ENCODE data around the gene ARG1.

The ARG1 gene

DNA sequence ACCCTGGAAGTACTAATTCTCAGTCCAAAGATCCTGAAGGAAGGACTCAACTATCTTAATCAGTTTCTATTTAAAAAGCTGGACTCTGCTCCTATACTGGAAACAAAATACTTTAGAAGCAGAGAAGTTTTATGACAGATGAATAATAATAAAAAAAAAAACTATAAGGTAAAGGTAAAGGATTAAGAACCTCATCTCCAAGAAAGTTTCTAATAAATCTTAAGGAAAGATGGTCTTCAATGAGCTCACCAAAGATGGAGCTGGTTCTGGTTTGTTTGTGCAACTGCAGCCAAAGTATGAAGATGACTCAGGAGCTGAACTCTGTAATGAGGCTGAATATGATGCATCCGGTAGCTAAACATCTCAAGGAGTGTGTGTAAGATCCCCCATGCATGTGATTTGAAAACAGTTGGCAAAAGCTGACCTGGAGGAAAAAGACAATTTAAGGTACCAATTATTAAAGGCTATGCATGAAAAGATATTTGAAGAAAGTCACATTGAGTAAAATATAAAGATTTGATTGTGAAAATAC, 29.8 kb downstream of the ARG1 start:
- no peaks in the 10 kb centered on the region for H3K4me1 ChIP-seq (ENCODE audit: low read length)
- H3K9me2 ChIP-seq (replicated peaks; ENCODE audit: insufficient read depth, low read length) = no peaks in the 10 kb centered on the region
- H3K27ac ChIP-seq (ENCODE audit: low read length) = no peak overlapping the region
- no peak for TF ChIP-seq EZH2phosphoT487 (IDR thresholded peaks at IDR 0.05; ENCODE audit: low read length)
- TF ChIP-seq EZH2 (optimal IDR thresholded peaks at IDR 0.05; ENCODE audit: low read depth, low read length) = no peak
- TF ChIP-seq, protein P1, sequence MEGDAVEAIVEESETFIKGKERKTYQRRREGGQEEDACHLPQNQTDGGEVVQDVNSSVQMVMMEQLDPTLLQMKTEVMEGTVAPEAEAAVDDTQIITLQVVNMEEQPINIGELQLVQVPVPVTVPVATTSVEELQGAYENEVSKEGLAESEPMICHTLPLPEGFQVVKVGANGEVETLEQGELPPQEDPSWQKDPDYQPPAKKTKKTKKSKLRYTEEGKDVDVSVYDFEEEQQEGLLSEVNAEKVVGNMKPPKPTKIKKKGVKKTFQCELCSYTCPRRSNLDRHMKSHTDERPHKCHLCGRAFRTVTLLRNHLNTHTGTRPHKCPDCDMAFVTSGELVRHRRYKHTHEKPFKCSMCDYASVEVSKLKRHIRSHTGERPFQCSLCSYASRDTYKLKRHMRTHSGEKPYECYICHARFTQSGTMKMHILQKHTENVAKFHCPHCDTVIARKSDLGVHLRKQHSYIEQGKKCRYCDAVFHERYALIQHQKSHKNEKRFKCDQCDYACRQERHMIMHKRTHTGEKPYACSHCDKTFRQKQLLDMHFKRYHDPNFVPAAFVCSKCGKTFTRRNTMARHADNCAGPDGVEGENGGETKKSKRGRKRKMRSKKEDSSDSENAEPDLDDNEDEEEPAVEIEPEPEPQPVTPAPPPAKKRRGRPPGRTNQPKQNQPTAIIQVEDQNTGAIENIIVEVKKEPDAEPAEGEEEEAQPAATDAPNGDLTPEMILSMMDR (IDR thresholded peaks at IDR 0.05; ENCODE audit: low read length) = no peak
- no peaks in the 10 kb centered on the region for H3K79me2 ChIP-seq (ENCODE audit: low read length)
- no peaks in the 10 kb centered on the region for H4K20me1 ChIP-seq (ENCODE audit: insufficient read depth, low read length)
- no peak overlapping the region for H2AFZ ChIP-seq (ENCODE audit: low read length)
- no peak overlapping the region for H3K4me3 ChIP-seq (ENCODE audit: low read length)
- H3K27me3 ChIP-seq (replicated peaks; ENCODE audit: insufficient read depth, low read length) = no peaks in the 10 kb centered on the region
- H3K9me3 ChIP-seq (replicated peaks; ENCODE audit: insufficient read depth, low read length) = no peaks in the 10 kb centered on the region
- H3K4me2 ChIP-seq (ENCODE audit: low read depth, low read length) = no peak overlapping the region
- no peak overlapping the region for H3K9ac ChIP-seq (ENCODE audit: low read length)
- H3F3A ChIP-seq (ENCODE audit: insufficient read depth, low read length) = no peaks in the 10 kb centered on the region
- H3K36me3 ChIP-seq (replicated peaks; ENCODE audit: insufficient read depth, low read length) = peaks cover 20% of the 10 kb centered on the region
- DNase-seq = no peak

DNA sequence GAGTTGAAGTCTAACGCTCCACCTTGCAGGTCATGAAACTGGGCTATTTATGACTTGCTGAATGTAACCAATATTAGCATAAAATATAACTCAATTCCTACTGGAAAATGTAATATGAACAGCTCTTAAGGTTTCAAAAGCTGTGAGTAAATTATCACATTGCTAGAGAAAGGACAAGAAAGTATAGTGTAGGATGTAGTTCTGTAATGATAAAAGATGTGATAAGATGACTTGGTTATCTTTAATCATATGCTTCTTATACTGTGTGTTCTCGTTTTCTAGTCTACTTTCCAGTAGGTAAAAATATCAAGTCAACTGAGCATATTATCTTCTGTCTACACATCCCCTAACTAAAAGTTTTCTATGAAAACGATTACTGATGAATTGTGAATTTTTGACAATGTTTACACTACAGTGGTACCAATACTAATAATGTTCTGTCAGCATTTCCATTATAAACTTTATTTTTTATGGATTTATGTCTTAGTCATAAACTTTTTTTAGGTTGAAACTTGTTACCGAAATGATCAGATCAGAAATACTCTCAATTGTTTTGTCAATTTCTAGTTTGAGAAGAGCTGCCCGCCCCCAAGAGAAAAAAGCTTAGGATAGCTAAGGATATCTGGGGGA, 40.4 kb downstream of the ARG1 start:
- Histone ChIP-seq H3K4me3 (ENCODE audit: low read length) (0 out of 2 replicates have a peak overlapping the region, but pooled peaks have one; percentile 9), H3K9ac (ENCODE audit: low read length) (no peak overlapping the region), H3K36me3 (replicated peaks; ENCODE audit: insufficient read depth, low read length) (0 out of 2 replicates have a peak, but pooled peaks cover 5% of the 10 kb centered on the region), H3K27me3 (replicated peaks; ENCODE audit: insufficient read depth, low read length) (no peaks in the 10 kb centered on the region), H3K9me3 (replicated peaks; ENCODE audit: insufficient read depth, low read length) (no peaks in the 10 kb centered on the region), H3K4me1 (ENCODE audit: low read length) (peaks cover 42% of the 10 kb centered on the region), H3K4me2 (ENCODE audit: low read depth, low read length) (peak overlapping the region; percentile 90), H2AFZ (ENCODE audit: low read length) (no peak overlapping the region), H3K27ac (ENCODE audit: low read length) (peak overlapping the region; percentile 87; the same call in 1 of the 2 replicates), H3F3A (ENCODE audit: insufficient read depth, low read length) (peaks cover 24% of the 10 kb centered on the region), H3K79me2 (ENCODE audit: low read length) (no peaks in the 10 kb centered on the region), H4K20me1 (ENCODE audit: insufficient read depth, low read length) (no peaks in the 10 kb centered on the region), H3K9me2 (replicated peaks; ENCODE audit: insufficient read depth, low read length) (no peaks in the 10 kb centered on the region)
- DNase-seq = no peak
- no peak for TF ChIP-seq EZH2 (optimal IDR thresholded peaks at IDR 0.05; ENCODE audit: low read depth, low read length)
- TF ChIP-seq, protein P1 (IDR thresholded peaks at IDR 0.05; ENCODE audit: low read length) = no peak
- TF ChIP-seq EZH2phosphoT487 (IDR thresholded peaks at IDR 0.05; ENCODE audit: low read length) = no peak

DNA sequence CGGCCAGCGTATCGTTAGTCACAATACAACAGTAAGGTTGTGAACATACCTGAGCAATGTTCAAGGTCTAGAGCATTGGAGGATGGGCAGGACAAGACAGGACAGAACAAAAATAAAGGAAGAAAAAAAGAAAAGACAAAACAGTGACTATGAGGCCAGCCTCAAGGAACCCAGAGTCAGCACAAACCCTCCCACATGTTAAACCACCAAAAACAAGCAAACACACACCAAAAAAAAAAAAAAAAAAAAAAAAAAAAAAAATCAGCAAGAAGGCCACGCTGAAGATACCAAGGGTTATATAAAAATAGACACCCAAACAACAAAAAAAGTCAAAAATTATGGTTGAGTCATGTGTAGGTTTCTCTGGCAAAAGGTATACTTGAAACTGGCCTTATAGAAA, 42.2 kb downstream of the ARG1 start:
- Histone ChIP-seq H3K9ac (ENCODE audit: low read length) (no peak overlapping the region), H3K79me2 (ENCODE audit: low read length) (no peaks in the 10 kb centered on the region), H4K20me1 (ENCODE audit: insufficient read depth, low read length) (no peaks in the 10 kb centered on the region), H3K9me2 (replicated peaks; ENCODE audit: insufficient read depth, low read length) (no peaks in the 10 kb centered on the region), H2AFZ (ENCODE audit: low read length) (no peak overlapping the region), H3K36me3 (replicated peaks; ENCODE audit: insufficient read depth, low read length) (0 out of 2 replicates have a peak, but pooled peaks cover 5% of the 10 kb centered on the region), H3K4me3 (ENCODE audit: low read length) (no peak overlapping the region), H3K9me3 (replicated peaks; ENCODE audit: insufficient read depth, low read length) (no peaks in the 10 kb centered on the region), H3K4me1 (ENCODE audit: low read length) (peaks cover 42% of the 10 kb centered on the region), H3K27ac (ENCODE audit: low read length) (peak overlapping the region; percentile 87; the same call in 1 of the 2 replicates), H3F3A (ENCODE audit: insufficient read depth, low read length) (peaks cover 24% of the 10 kb centered on the region), H3K27me3 (replicated peaks; ENCODE audit: insufficient read depth, low read length) (no peaks in the 10 kb centered on the region), H3K4me2 (ENCODE audit: low read depth, low read length) (peak overlapping the region; percentile 48; the same call in 1 of the 2 replicates)
- TF ChIP-seq, protein P1 (IDR thresholded peaks at IDR 0.05; ENCODE audit: low read length) = no peak
- TF ChIP-seq EZH2phosphoT487 (IDR thresholded peaks at IDR 0.05; ENCODE audit: low read length) (no peak), EZH2 (optimal IDR thresholded peaks at IDR 0.05; ENCODE audit: low read depth, low read length) (no peak)
- peak; percentile 61 for DNase-seq
